ENCODE results near the gene LRCOL1.

The LRCOL1 gene

GRCh38 chr12:132570635-132571034, 39.7 kb downstream of the LRCOL1 start:
- Histone ChIP-seq H3K27ac (ENCODE audit: low read length) (no peak overlapping the region), H4K20me1 (ENCODE audit: insufficient read depth, low read length) (no peaks in the 10 kb centered on the region), H2AFZ (ENCODE audit: low read length) (no peak overlapping the region), H3K9me3 (replicated peaks; ENCODE audit: insufficient read depth, low read length) (no peaks in the 10 kb centered on the region), H3F3A (ENCODE audit: insufficient read depth, low read length) (no peaks in the 10 kb centered on the region), H3K79me2 (ENCODE audit: low read length) (no peaks in the 10 kb centered on the region), H3K4me2 (ENCODE audit: low read depth, low read length) (no peak overlapping the region), H3K4me3 (ENCODE audit: low read length) (no peak overlapping the region), H3K4me1 (ENCODE audit: low read length) (no peaks in the 10 kb centered on the region), H3K9me2 (replicated peaks; ENCODE audit: insufficient read depth, low read length) (no peaks in the 10 kb centered on the region), H3K27me3 (replicated peaks; ENCODE audit: insufficient read depth, low read length) (no peaks in the 10 kb centered on the region), H3K36me3 (replicated peaks; ENCODE audit: insufficient read depth, low read length) (no peaks in the 10 kb centered on the region), H3K9ac (ENCODE audit: low read length) (no peak overlapping the region)
- TF ChIP-seq EZH2phosphoT487 (IDR thresholded peaks at IDR 0.05; ENCODE audit: low read length), result no peak
- no peak for TF ChIP-seq CTCF (IDR thresholded peaks at IDR 0.05; ENCODE audit: low read length)
- no peak for TF ChIP-seq EZH2 (optimal IDR thresholded peaks at IDR 0.05; ENCODE audit: low read depth, low read length)
- DNase-seq, result no peak

DNA sequence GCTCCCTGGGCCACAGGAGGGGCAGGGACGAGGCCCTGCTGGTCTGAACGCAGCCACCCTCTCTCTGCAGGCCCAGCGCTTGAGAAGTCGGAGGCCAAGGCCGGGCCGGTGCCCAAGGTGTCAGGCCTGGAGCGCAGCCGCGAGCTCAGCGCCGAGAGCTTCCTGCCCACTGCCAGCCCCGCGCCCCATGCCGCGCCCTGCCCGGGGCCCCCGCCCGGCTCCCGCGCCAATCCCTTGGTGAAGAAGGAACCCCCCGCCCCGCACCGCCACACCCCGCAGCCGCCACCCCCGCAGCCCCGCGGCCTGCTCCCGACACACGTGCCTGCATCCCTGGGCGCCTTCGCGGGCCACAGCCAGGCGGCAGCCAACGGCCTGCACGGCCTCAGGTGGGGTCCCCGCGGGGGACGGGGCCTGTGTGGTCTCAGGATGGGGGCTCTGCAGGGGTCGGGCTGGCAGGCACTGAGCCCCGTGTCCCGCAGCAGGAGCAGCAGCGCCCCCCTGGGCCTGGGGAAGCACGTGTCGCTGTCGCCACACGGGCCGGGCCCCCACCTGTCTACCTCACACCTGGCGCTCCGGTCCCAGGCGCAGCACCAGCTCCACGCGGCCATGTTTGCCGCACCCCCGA, 40.4 kb downstream of the LRCOL1 start:
- no peaks in the 10 kb centered on the region for H3K79me2 ChIP-seq (ENCODE audit: low read length)
- no peaks in the 10 kb centered on the region for H3K4me1 ChIP-seq (ENCODE audit: low read length)
- no peak overlapping the region for H3K4me3 ChIP-seq (ENCODE audit: low read length)
- H4K20me1 ChIP-seq (ENCODE audit: insufficient read depth, low read length), result no peaks in the 10 kb centered on the region
- TF ChIP-seq CTCF (IDR thresholded peaks at IDR 0.05; ENCODE audit: low read length) (no peak), EZH2 (optimal IDR thresholded peaks at IDR 0.05; ENCODE audit: low read depth, low read length) (no peak), EZH2phosphoT487 (IDR thresholded peaks at IDR 0.05; ENCODE audit: low read length) (no peak)
- H3K9me3 ChIP-seq (replicated peaks; ENCODE audit: insufficient read depth, low read length), result no peaks in the 10 kb centered on the region
- no peak overlapping the region for H3K27ac ChIP-seq (ENCODE audit: low read length)
- no peaks in the 10 kb centered on the region for H3K27me3 ChIP-seq (replicated peaks; ENCODE audit: insufficient read depth, low read length)
- no peaks in the 10 kb centered on the region for H3K9me2 ChIP-seq (replicated peaks; ENCODE audit: insufficient read depth, low read length)
- DNase-seq, result no peak
- H3F3A ChIP-seq (ENCODE audit: insufficient read depth, low read length), result no peaks in the 10 kb centered on the region
- H3K9ac ChIP-seq (ENCODE audit: low read length), result no peak overlapping the region
- H2AFZ ChIP-seq (ENCODE audit: low read length), result no peak overlapping the region
- no peak overlapping the region for H3K4me2 ChIP-seq (ENCODE audit: low read depth, low read length)
- no peaks in the 10 kb centered on the region for H3K36me3 ChIP-seq (replicated peaks; ENCODE audit: insufficient read depth, low read length)

DNA sequence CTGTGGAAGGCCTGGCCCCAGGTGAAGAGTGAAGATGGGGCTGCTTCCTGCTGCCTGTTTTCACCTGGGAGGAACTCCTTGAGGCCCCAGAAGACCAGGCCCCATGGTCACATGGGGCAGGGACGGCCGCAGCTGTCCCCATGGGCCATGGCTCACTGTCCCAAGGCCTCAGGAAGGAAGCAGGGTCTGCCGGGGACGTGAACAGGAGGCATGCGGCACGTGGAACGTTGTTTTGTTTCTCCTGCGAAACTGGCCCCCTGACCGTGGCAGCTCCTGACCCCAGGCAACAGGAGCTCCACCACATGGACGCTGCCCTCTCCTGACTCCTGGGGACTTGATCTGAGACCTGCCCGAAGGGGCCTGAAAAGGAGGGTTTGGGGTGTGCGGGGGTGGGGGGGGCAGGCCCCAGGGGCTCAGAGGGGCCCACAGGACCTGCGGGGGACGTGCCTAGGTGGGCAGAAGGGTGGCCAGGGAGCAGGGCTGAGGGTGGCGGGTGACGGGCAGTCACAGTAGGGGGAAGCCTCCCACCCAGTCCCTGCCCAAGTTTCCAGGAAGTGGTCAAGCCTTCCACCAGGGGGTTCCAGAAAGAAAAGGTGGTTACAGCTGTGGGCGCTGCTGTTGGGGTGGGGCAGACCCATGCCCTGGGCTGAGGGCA, 41.4 kb downstream of the LRCOL1 start:
- H3K36me3 ChIP-seq (replicated peaks; ENCODE audit: insufficient read depth, low read length), result no peaks in the 10 kb centered on the region
- TF ChIP-seq CTCF (IDR thresholded peaks at IDR 0.05; ENCODE audit: low read length) (no peak), EZH2 (optimal IDR thresholded peaks at IDR 0.05; ENCODE audit: low read depth, low read length) (no peak), EZH2phosphoT487 (IDR thresholded peaks at IDR 0.05; ENCODE audit: low read length) (no peak)

More for the DNA sequence above, 41.4 kb downstream of the LRCOL1 start:
- no peak overlapping the region for H2AFZ ChIP-seq (ENCODE audit: low read length)
- no peaks in the 10 kb centered on the region for H3K27me3 ChIP-seq (replicated peaks; ENCODE audit: insufficient read depth, low read length)
- no peak overlapping the region for H3K4me2 ChIP-seq (ENCODE audit: low read depth, low read length)
- no peak overlapping the region for H3K9ac ChIP-seq (ENCODE audit: low read length)
- no peaks in the 10 kb centered on the region for H3K4me1 ChIP-seq (ENCODE audit: low read length)
- no peaks in the 10 kb centered on the region for H4K20me1 ChIP-seq (ENCODE audit: insufficient read depth, low read length)
- H3F3A ChIP-seq (ENCODE audit: insufficient read depth, low read length), result no peaks in the 10 kb centered on the region
- no peak overlapping the region for H3K4me3 ChIP-seq (ENCODE audit: low read length)
- no peaks in the 10 kb centered on the region for H3K9me3 ChIP-seq (replicated peaks; ENCODE audit: insufficient read depth, low read length)
- no peak for DNase-seq
- no peak overlapping the region for H3K27ac ChIP-seq (ENCODE audit: low read length)
- H3K9me2 ChIP-seq (replicated peaks; ENCODE audit: insufficient read depth, low read length), result no peaks in the 10 kb centered on the region
- no peaks in the 10 kb centered on the region for H3K79me2 ChIP-seq (ENCODE audit: low read length)
